Endothelial cell of umbilical vein (primary cell): ENCODE measurements around the gene C7orf25. TPM values are rescaled to one million over a fixed set of nuclear protein-coding genes. Genes with fewer than 3 reads are reported as not detected.

Experiments used
- BruUV-seq: library from RNA; stranded (reverse); fragments of 400-500 nt; replicated peaks from 2 replicates; lab custom pipeline; 2021; lab: Mats Ljungman, UMichigan
- CTCF ChIA-PET: fragments of 300-600, 350-600 bp; sonication (Branson Sonifier 250); formaldehyde crosslinking; loops from one replicate; lab custom pipeline; 2021; ENCODE audit warnings: antibody characterized with exemption, inconsistent platforms; lab: Charles Lee
- POLR2A ChIA-PET: fragments of 300-600, 350-600 bp; sonication (Branson Sonifier 250); formaldehyde crosslinking; loops from one replicate; lab custom pipeline; 2021; ENCODE audit warnings: antibody characterized with exemption, inconsistent platforms; lab: Charles Lee
- DNase-seq: peaks from one replicate; pipeline ENCODE4 v3.0.0-alpha.2; 2011; ENCODE audit warnings: low read depth, low spot score
- FAIRE-seq: peaks from 2 replicates; lab custom pipeline; 2011; peaks lifted over from hg19 to GRCh38; lab: Jason Lieb, UNC
- H2AFZ ChIP-seq: 2 replicates; pipeline ENCODE4 v1.6.0; 2012; ENCODE audit warnings: low read depth, low read length, control low read depth, inconsistent platforms
- H3K27ac ChIP-seq: 2 replicates; pipeline ENCODE4 v1.5.1; 2011; ENCODE audit warnings: low read depth, mild to moderate bottlenecking, control low read depth, low read length, moderate library complexity; ENCODE audit not compliant: insufficient read depth
- H3K27me3 ChIP-seq, 2 experiments: 2 replicates each; pipeline versions ENCODE4 v1.6.0 to v1.6.1; 2011; ENCODE audit warnings: low read length in 2 of 2, mixed read lengths in 1 of 2; ENCODE audit not compliant: control insufficient read depth in 2 of 2, insufficient read depth in 2 of 2
- H3K36me3 ChIP-seq, 2 experiments: 2 replicates in 1 of 2; 3 replicates in 1 of 2; pipeline ENCODE4 v1.5.1; 2011; ENCODE audit warnings: low read length in 2 of 2, mild to moderate bottlenecking in 1 of 2, moderate library complexity in 1 of 2; ENCODE audit not compliant: control insufficient read depth in 2 of 2, insufficient read depth in 2 of 2; ENCODE audit errors: extremely low read depth in 1 of 2
- H3K4me1 ChIP-seq: 3 replicates; pipeline ENCODE4 v1.5.1; 2011; ENCODE audit warnings: mild to moderate bottlenecking, low read length; ENCODE audit not compliant: control insufficient read depth, insufficient read depth; ENCODE audit errors: extremely low read depth
- H3K4me2 ChIP-seq: 2 replicates; pipeline ENCODE4 v1.6.1; 2011; ENCODE audit warnings: low read length, control low read depth, mixed read lengths; ENCODE audit not compliant: insufficient read depth
- H3K4me3 ChIP-seq, 3 experiments: fragments of 200-600 bp in 1 of 3; sonication (generic), shearing (Covaris generic) in 1 of 3; replicated peaks in 1 of 3; 2 replicates each; pipeline ENCODE4 v1.5.1; 2011 to 2016; ENCODE audit warnings: control low read depth in 3 of 3, low read length in 3 of 3, mild to moderate bottlenecking in 2 of 3, inconsistent platforms in 1 of 3, low read depth in 1 of 3, moderate library complexity in 1 of 3; ENCODE audit not compliant: insufficient read depth in 1 of 3
- H3K79me2 ChIP-seq: 2 replicates; pipeline ENCODE4 v1.6.0; 2012; ENCODE audit warnings: low read length, inconsistent platforms; ENCODE audit not compliant: control insufficient read depth, insufficient read depth
- H3K9ac ChIP-seq: replicated peaks from 2 replicates; pipeline ENCODE3; 2011; ENCODE audit warnings: low read length, control low read depth; ENCODE audit not compliant: insufficient read depth; ENCODE audit errors: extremely low read depth
- H3K9me1 ChIP-seq: replicated peaks from 3 replicates; pipeline ENCODE4 v1.6.0; 2011; ENCODE audit warnings: mild to moderate bottlenecking, low read length; ENCODE audit not compliant: control insufficient read depth, insufficient read depth; ENCODE audit errors: extremely low read depth
- H3K9me3 ChIP-seq: replicated peaks from 2 replicates; pipeline ENCODE4 v1.5.1; 2012; ENCODE audit warnings: low read length, inconsistent platforms; ENCODE audit not compliant: control insufficient read depth, insufficient read depth
- H4K20me1 ChIP-seq: replicated peaks from 2 replicates; pipeline ENCODE3; 2011; ENCODE audit warnings: mild to moderate bottlenecking, low read length; ENCODE audit not compliant: control insufficient read depth, insufficient read depth; ENCODE audit errors: extremely low read depth
- CTCF ChIP-seq, 2 donors: IDR thresholded peaks; 1 replicate in 1 of 2; 2 replicates in 1 of 2; pipeline ENCODE4 v1.5.1; 2011; ENCODE audit warnings: low read length in 2 of 2, mild to moderate bottlenecking in 2 of 2, moderate library complexity in 2 of 2, control low read depth in 1 of 2, inconsistent platforms in 1 of 2, low read depth in 1 of 2; ENCODE audit not compliant: insufficient read depth in 1 of 2; ENCODE audit errors: extremely low read depth in 1 of 2
- EZH2 ChIP-seq: IDR thresholded peaks from 2 replicates; pipeline ENCODE4 v1.6.1; 2012; ENCODE audit warnings: borderline replicate concordance, low read depth, mild to moderate bottlenecking, moderate library complexity, low read length, inconsistent platforms; ENCODE audit not compliant: severe bottlenecking
- FOS ChIP-seq: IDR thresholded peaks from 2 replicates; pipeline ENCODE4 v1.6.1; 2011; ENCODE audit warnings: mild to moderate bottlenecking, low read length, moderate library complexity, borderline replicate concordance; ENCODE audit not compliant: insufficient read depth
- GATA2 ChIP-seq: IDR thresholded peaks from 2 replicates; pipeline ENCODE4 v1.7.0; 2011; ENCODE audit warnings: low read depth, mild to moderate bottlenecking, moderate library complexity, mixed read lengths, low read length; ENCODE audit not compliant: insufficient read length, insufficient read depth
- JUN ChIP-seq: IDR thresholded peaks from 2 replicates; pipeline ENCODE4 v1.6.1; 2011; ENCODE audit warnings: borderline replicate concordance, low read depth; ENCODE audit not compliant: insufficient read length, insufficient read depth
- MAX ChIP-seq: IDR thresholded peaks from 2 replicates; pipeline ENCODE4 v1.6.1; 2011; ENCODE audit not compliant: insufficient read depth, insufficient read length
- MYC ChIP-seq: IDR thresholded peaks from one replicate; pipeline ENCODE4 v1.6.1; 2011; ENCODE audit warnings: mild to moderate bottlenecking, low read depth, low read length
- POLR2A ChIP-seq: IDR thresholded peaks from 2 replicates; pipeline ENCODE4 v1.6.1; 2012; ENCODE audit warnings: low read depth, mild to moderate bottlenecking, control low read depth, low read length
- POLR2AphosphoS5 ChIP-seq: IDR thresholded peaks from 2 replicates; pipeline ENCODE4 v1.6.1; 2012; ENCODE audit warnings: low read depth, mild to moderate bottlenecking, control low read depth, low read length, moderate library complexity; ENCODE audit not compliant: insufficient read depth
- dilution Hi-C: fragments of 300-500 bp; cut with MboI; formaldehyde crosslinking; loops from one replicate; pipeline ENCODE4 v1.15.0; 2019; ENCODE audit warnings: low sequenced_read_pairs; ENCODE audit not compliant: extremely low pct_ligation_motif_present
- intact Hi-C: fragments of 100-400 bp; cut with micrococcal nuclease; formaldehyde crosslinking; loops from one replicate; pipeline ENCODE4 v1.10.0; 2022
- polyA plus RNA-seq, 4 experiments: library from polyadenylated mRNA; depleted of rRNA in 3 of 4; stranded (reverse) in 3 of 4; unstranded in 1 of 4; fragments of >200 nt; gene quantifications; 2 replicates each; pipeline versions ENCODE4 v1.2.1 to v1.2.3, GENCODE V29; 2011 to 2012; ENCODE audit warnings: missing spikeins in 1 of 4
- total RNA-seq: library from RNA; stranded (reverse); gene quantifications from 2 replicates; pipeline ENCODE4 v1.2.3, GENCODE V29; 2021

The C7orf25 gene
- total and polyA plus RNA-seq, 2 donors (not counting 3 experiments of a cell fraction or from before 2014, with no cell fraction given) = 1.4 to 4.5 TPM

DNA sequence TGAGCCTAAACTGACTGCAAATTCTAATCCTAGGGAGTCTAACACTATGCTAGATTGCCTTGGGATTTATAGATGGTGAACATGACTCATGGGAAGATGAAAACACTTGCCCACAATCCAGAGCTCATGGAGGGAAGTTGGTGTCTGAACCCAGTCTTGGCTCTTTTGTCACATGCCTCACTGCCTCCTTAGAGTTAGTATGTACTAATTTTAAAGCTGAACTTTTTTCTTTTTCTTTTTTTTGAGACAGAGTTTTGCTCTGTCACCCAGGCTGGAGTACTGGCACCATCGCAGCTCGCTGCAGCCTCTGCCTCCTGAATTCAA is 34.7 kb upstream of the C7orf25 start:
- TF ChIP-seq JUN (no peak), POLR2A (no peak), CTCF (IDR thresholded peaks at IDR 0.05; ENCODE audit: extremely low read depth in 1 of 2, insufficient read depth in 1 of 2, low read depth in 1 of 2, low read length in 2 of 2) (no peak), POLR2AphosphoS5 (no peak), FOS (no peak), EZH2 (no peak), GATA2 (no peak), MYC (no peak), MAX (no peak)
- H3K4me3 ChIP-seq = no peak overlapping the region
- no peaks in the 10 kb centered on the region for H3K79me2 ChIP-seq
- no peaks in the 10 kb centered on the region for H3K36me3 ChIP-seq
- no peaks in the 10 kb centered on the region for H3K9me3 ChIP-seq
- POLR2A ChIA-PET = no interaction called here
- H2AFZ ChIP-seq = no peak overlapping the region
- no peaks in the 10 kb centered on the region for H3K9me1 ChIP-seq
- no peak overlapping the region for H3K27ac ChIP-seq
- dilution Hi-C loops (no loop called here), intact Hi-C loops (loop anchor here (10.0 kb wide), 1 partner anchor 888 kb away; no protein-coding TSS in a partner anchor)
- no peaks in the 10 kb centered on the region for H3K27me3 ChIP-seq
- FAIRE-seq (no peak), DNase-seq (no peak)
- CTCF ChIA-PET = interaction anchor here (1.0 kb wide), 1 partner anchor 315 kb away, joined by 3 read pairs; no protein-coding TSS in a partner anchor
- no TSS peak for BruUV-seq
- H4K20me1 ChIP-seq = no peaks in the 10 kb centered on the region
- no peaks in the 10 kb centered on the region for H3K4me1 ChIP-seq
- H3K4me2 ChIP-seq = no peak overlapping the region
- H3K9ac ChIP-seq = no peak overlapping the region
